ENCODE measurements around the gene WIPF2.

Gene WIPF2

GRCh38 chr17:40327735-40328385, 108.8 kb downstream of the WIPF2 start:
- DNase-seq = no peak

DNA sequence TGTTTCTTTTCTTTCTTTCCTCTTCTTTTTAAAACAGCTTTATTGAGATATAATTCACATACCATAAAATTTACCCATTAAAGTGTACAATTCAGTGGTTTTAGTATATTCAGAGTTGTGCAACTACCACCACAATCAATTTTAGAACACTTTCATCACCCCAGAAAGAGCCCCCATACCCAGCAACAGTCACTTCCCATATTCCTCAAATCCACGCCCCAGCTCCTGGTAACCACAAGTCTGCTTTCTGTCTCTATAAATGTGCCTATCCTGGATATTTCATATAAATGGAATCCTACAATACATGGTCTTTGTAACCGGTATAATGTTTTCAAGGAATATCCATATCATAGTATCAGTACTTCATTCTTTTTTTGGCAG, 109.3 kb downstream of the WIPF2 start:
- DNase-seq = no peak

DNA sequence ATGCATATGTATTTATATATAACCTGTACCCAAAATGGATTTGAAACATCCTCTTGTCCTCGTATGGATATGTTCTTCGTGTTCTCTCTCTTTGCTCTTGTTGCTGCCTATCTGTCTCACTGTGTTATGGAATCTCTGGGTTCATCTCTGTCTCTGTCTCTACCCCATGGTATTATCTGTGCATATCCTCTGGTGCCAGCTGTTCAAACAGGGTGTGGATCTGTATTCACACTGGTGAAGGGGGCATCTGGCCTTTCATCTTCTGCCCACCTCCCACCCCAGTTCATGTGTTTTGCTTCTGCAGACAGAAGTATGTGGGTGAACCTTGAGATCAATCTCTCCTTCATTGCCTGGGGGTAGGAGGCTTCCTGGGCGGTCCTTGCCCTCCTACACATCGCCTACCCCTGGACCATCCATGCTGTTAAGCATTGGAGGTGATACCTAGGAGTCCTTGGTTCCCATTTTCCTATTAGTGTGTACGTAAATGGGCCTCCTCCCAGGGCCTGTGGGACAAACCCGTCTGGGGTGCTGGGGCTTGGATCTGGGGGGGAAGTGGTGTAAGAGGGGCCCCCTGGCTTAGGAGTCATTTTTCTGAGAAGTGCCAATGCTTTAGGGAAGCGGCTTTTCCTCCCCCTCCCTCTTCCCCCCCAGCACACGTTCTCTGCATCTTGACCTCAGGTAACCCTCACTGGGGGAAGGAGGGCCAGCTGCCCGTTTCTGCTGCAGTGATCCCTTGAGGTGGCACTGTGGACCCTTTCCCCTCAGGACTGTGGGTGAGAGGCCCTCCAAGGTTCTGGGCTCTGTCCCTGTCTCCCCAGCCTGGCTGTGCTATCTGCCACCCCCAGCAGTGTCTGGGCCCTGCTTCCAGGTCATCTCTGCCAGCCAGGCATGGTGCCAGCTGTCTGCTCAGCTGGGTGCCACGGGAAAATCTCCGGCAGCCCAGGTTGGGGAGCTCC, 111.0 kb downstream of the WIPF2 start:
- DNase-seq = peak in 1 of 5 experiments; percentile 60

DNA sequence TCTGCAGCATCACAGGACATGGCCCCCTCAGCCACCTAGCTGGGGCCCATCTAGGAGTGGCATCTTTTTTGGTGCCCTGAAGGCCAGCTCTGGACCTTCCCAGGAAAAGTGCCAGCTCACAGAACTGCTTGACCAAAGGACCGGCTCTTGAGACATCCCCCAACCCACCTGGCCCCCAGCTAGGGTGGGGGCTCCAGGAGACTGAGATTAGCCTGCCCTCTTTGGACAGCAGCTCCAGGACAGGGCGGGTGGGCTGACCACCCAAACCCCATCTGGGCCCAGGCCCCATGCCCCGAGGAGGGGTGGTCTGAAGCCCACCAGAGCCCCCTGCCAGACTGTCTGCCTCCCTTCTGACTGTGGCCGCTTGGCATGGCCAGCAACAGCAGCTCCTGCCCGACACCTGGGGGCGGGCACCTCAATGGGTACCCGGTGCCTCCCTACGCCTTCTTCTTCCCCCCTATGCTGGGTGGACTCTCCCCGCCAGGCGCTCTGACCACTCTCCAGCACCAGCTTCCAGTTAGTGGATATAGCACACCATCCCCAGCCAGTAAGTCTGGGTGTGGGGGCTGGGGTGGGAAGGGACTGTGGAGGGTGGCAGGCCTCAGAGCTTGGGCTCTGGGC, 111.9 kb downstream of the WIPF2 start:
- DNase-seq = no peak

- DNase-seq = no peak
These were observed 112.9 kb downstream of the WIPF2 start for GRCh38 chr17:40331743-40332641.

Data from T-helper 2 cell (primary cell).